ENCODE data around the gene UTF1.

UTF1 gene

GRCh38 chr10:133200621-133201031 lies 29.4 kb upstream of the UTF1 start:
- TF ChIP-seq, protein P1, sequence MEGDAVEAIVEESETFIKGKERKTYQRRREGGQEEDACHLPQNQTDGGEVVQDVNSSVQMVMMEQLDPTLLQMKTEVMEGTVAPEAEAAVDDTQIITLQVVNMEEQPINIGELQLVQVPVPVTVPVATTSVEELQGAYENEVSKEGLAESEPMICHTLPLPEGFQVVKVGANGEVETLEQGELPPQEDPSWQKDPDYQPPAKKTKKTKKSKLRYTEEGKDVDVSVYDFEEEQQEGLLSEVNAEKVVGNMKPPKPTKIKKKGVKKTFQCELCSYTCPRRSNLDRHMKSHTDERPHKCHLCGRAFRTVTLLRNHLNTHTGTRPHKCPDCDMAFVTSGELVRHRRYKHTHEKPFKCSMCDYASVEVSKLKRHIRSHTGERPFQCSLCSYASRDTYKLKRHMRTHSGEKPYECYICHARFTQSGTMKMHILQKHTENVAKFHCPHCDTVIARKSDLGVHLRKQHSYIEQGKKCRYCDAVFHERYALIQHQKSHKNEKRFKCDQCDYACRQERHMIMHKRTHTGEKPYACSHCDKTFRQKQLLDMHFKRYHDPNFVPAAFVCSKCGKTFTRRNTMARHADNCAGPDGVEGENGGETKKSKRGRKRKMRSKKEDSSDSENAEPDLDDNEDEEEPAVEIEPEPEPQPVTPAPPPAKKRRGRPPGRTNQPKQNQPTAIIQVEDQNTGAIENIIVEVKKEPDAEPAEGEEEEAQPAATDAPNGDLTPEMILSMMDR (IDR thresholded peaks at IDR 0.05; ENCODE audit: insufficient read depth, low read depth, low read length, missing control alignments) = no peak
- no peak for DNase-seq (ENCODE audit: low read depth)

DNA sequence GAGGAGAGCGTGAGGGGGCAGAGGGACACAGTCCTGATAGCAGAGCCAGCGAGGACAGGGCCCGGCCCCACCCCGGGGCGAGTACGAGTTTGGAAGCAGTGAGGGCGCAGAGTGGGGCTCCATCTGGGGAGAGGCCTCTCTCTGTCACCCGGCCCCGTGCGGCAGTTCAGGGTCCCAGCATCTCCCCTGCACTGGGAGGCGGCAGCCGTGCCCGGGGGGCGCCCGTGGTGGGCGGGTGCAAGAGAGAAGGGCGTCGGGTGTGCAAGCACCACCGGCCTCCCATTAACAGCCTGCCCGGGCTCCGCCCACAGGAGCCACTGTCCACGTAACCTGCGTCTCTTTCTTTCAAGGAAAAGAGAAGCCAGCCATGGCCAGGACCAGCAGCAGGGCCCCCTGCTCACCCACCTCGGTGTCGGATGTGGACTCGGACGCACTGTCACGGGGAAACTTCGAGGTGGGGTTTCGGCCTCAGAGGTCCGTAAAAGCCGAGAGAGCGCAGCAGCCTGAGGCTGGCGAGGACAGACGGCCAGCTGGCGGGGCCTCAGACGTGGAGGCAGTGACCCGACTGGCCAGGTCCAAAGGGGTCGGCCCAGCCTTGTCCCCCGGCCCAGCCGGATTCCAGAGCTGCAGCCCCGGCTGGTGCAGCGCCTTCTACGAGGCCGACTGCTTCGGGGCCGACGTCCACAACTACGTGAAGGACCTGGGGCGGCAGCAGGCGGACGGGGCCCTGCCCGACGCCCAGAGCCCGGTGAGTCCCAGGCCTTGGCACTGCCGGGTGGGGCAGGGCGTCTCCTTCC lies 28.7 kb upstream of the UTF1 start:
- TF ChIP-seq, protein P1 (IDR thresholded peaks at IDR 0.05; ENCODE audit: insufficient read depth, low read depth, low read length, missing control alignments) = no peak
- no peak overlapping the region for H3K4me3 ChIP-seq (ENCODE audit: low read depth, low read length)
- no peak for DNase-seq (ENCODE audit: low read depth)

More at GRCh38 chr10:133200621-133201031, 29.4 kb upstream of the UTF1 start:
- H3K4me3 ChIP-seq (ENCODE audit: low read depth, low read length) = no peak overlapping the region

DNA sequence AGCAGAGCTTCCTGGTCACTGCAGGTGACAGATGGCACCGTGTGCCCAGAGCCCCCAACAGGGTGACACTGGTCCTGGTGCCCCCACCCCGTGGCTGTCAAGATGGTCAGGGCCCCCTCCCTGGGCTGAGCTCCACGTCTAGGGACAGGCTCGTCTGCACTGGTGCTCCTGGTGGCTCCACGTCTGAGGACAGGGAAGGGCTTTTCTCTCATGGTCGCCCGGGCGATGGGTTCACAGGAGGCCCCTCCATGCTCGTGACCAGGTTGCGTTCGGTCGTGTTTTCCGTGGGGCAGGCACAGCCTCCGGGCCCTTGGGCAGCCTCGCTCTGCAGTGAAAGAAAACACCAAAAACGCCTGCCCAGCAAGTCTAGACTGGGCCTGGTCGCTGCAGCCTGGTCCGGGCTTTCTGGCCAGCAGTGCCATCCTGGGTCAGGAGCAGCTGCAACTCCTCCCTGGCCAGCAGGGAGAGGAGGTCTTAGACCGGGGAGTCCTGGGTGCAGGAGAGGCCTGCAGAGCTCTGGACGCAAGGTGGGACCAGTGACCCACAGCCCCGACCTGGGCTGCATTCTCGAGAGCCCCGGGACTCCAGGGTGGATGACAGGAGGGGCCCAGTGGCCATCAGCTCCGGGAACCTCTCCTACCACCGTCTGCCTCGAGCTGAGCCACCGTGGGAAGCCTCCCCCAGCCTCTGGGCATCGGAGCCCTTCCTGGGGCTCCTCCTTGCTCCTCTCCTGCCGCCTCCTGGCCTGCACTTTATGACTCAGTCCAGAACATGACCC lies 27.9 kb upstream of the UTF1 start:
- TF ChIP-seq, protein P1 (IDR thresholded peaks at IDR 0.05; ENCODE audit: insufficient read depth, low read depth, low read length, missing control alignments) = no peak
- H3K4me3 ChIP-seq (ENCODE audit: low read depth, low read length) = no peak overlapping the region
- no peak for DNase-seq (ENCODE audit: low read depth)

DNA sequence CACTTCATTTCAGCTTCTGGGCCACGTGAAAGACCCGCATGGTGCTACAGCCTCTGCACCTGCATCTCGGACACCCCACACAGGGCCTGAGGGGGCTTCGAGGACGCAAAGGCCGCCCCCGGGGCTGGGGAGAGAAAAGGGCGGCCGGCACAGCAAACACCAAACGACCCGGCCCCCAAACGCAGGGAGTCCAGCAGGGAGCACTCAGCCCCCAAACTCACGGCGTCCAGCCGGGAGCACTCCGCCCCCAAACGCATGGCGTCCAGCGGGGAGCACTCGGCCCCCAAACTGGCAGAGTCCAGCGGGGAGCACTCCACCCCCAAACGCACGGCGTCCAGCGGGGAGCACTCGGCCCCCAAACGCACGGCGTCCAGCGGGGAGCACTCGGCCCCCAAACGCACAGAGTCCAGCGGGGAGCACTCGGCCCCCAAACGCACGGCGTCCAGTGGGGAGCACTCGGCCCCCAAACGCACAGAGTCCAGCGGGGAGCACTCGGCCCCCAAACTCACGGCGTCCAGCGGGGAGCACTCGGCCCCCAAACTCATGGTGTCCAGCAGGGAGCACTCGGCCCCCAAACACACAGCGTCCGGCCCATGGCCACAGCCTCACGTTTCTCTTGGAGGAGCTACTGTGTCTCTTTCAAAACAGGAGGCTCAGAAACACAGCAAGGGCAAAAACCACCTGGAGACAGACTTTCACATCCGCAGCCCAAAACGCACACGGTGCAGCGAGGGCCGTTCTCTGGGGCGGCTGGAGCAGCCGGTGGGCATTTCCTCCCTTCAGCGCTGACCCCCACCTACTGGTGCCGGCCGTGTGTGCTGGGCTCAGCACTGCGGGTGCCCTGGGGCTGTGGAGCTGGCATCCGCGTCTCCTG lies 27.0 kb upstream of the UTF1 start:
- no peak for DNase-seq (ENCODE audit: low read depth)
- TF ChIP-seq, protein P1 (IDR thresholded peaks at IDR 0.05; ENCODE audit: insufficient read depth, low read depth, low read length, missing control alignments) = no peak
- H3K4me3 ChIP-seq (ENCODE audit: low read depth, low read length) = no peak overlapping the region

DNA sequence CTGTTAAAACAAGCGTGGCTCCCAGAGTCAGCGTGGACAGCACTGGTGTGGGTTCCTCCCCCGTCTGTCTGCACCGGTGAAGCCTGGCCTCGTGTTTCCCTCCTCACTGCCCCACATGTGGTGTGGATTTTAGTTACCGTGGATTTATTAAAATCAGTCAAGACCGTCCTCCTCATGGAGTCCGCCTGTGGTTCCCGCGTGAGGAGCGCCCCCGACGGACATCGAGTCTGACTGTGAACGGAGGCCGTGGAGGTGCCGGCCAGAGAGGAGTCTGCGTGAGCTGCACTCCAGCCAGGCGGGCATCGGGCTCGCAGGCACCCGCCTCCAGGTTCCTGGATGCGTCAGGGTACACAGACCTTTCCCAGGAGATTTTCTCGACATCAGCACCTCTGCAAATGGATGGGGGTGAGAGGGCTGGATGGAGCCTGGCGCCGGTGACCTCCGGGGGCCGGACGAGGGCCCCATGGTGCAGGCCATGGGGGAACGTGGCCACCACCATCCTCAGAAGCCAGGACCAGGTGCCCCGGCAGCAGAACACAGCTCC lies 26.3 kb upstream of the UTF1 start:
- H3K4me3 ChIP-seq (ENCODE audit: low read depth, low read length) = no peak overlapping the region
- TF ChIP-seq, protein P1 (IDR thresholded peaks at IDR 0.05; ENCODE audit: insufficient read depth, low read depth, low read length, missing control alignments) = no peak
- DNase-seq (ENCODE audit: low read depth) = no peak
